Neuronal stem cell (in vitro differentiated cells): ENCODE results near the gene NPC2.
A peak's percentile ranks its signal among the peaks of the same experiment; 100 is the strongest.

Experiments
- DNase-seq: peaks from one replicate; pipeline ENCODE4 v3.0.0-alpha.2; 2013; ENCODE audit warnings: low spot score
- H2AFZ ChIP-seq: one replicate; pipeline ENCODE4 v1.6.1; 2013; ENCODE audit warnings: mild to moderate bottlenecking, low read length, inconsistent platforms
- H2AK5ac ChIP-seq: 2 replicates; pipeline ENCODE4 v1.6.1; 2013; ENCODE audit warnings: low read depth, mild to moderate bottlenecking, inconsistent platforms, low read length, moderate library complexity, mixed read lengths
- H2BK120ac ChIP-seq: 2 replicates; pipeline ENCODE4 v1.6.1; 2013; ENCODE audit warnings: low read depth, mild to moderate bottlenecking, inconsistent platforms, low read length, moderate library complexity, mixed read lengths
- H2BK12ac ChIP-seq: one replicate; pipeline ENCODE4 v1.6.1; 2013; ENCODE audit warnings: low read length, inconsistent platforms
- H2BK15ac ChIP-seq: 2 replicates; pipeline ENCODE4 v1.6.1; 2013; ENCODE audit warnings: mild to moderate bottlenecking, low read length, inconsistent platforms, mixed read lengths
- H2BK5ac ChIP-seq: one replicate; pipeline ENCODE4 v1.6.1; 2013; ENCODE audit warnings: inconsistent platforms, mild to moderate bottlenecking, low read length, moderate library complexity
- H3K14ac ChIP-seq: one replicate; pipeline ENCODE4 v1.6.1; 2013; ENCODE audit warnings: low read length, inconsistent platforms
- H3K18ac ChIP-seq: 2 replicates; pipeline ENCODE4 v1.6.1; 2013; ENCODE audit warnings: low read length, inconsistent platforms
- H3K23ac ChIP-seq: 2 replicates; pipeline ENCODE4 v1.6.1; 2013; ENCODE audit warnings: low read depth, mild to moderate bottlenecking, mixed read lengths, low read length, inconsistent platforms; ENCODE audit not compliant: poor library complexity
- H3K27ac ChIP-seq: replicated peaks from 3 replicates; pipeline ENCODE4 v1.5.1; 2013; ENCODE audit warnings: low read length, inconsistent platforms
- H3K27me3 ChIP-seq, 3 experiments: 2 replicates each; pipeline ENCODE4 v1.6.1; 2013; ENCODE audit warnings: low read length in 3 of 3, mild to moderate bottlenecking in 2 of 3, inconsistent platforms in 1 of 3, low read depth in 1 of 3, mixed read lengths in 1 of 3, moderate library complexity in 1 of 3; ENCODE audit not compliant: control insufficient read depth in 3 of 3, insufficient read depth in 3 of 3
- H3K36me3 ChIP-seq, 2 donors: replicated peaks in 1 of 2; 2 replicates each; pipeline ENCODE4 v1.6.1; 2013; ENCODE audit warnings: low read length in 2 of 2; ENCODE audit not compliant: control insufficient read depth in 2 of 2, insufficient read depth in 2 of 2
- H3K4ac ChIP-seq: 2 replicates; pipeline ENCODE4 v1.6.1; 2013; ENCODE audit warnings: inconsistent platforms, mild to moderate bottlenecking, low read length, moderate library complexity
- H3K4me1 ChIP-seq, 2 donors: 1 replicate in 1 of 2; 2 replicates in 1 of 2; pipeline ENCODE4 v1.6.1; 2013; ENCODE audit warnings: low read length in 2 of 2, low read depth in 1 of 2; ENCODE audit not compliant: control insufficient read depth in 2 of 2, insufficient read depth in 1 of 2
- H3K4me2 ChIP-seq: one replicate; pipeline ENCODE4 v1.6.1; 2013; ENCODE audit warnings: mild to moderate bottlenecking, low read length, inconsistent platforms; ENCODE audit not compliant: insufficient read depth, poor library complexity, severe bottlenecking
- H3K4me3 ChIP-seq, 2 donors: 2 replicates each; pipeline ENCODE4 v1.5.1; 2013; ENCODE audit warnings: low read length in 2 of 2, mild to moderate bottlenecking in 2 of 2, inconsistent platforms in 1 of 2, moderate library complexity in 1 of 2
- H3K79me1 ChIP-seq: one replicate; pipeline ENCODE4 v1.6.1; 2013; ENCODE audit warnings: low read depth, mild to moderate bottlenecking, inconsistent platforms, low read length, moderate library complexity
- H3K9ac ChIP-seq: one replicate; pipeline ENCODE4 v1.6.1; 2013; ENCODE audit warnings: mild to moderate bottlenecking, low read depth, low read length, inconsistent platforms; ENCODE audit not compliant: poor library complexity
- H3K9me3 ChIP-seq, 2 donors: replicated peaks in 1 of 2; 2 replicates each; pipeline versions ENCODE3 to v1.6.1; 2013; ENCODE audit warnings: low read length in 2 of 2, mild to moderate bottlenecking in 2 of 2, inconsistent platforms in 1 of 2, low read depth in 1 of 2, mixed read lengths in 1 of 2, moderate library complexity in 1 of 2; ENCODE audit not compliant: control insufficient read depth in 2 of 2, insufficient read depth in 1 of 2
- H4K8ac ChIP-seq: one replicate; pipeline ENCODE4 v1.6.1; 2013; ENCODE audit warnings: low read depth, mild to moderate bottlenecking, inconsistent platforms, low read length, moderate library complexity
- H4K91ac ChIP-seq: one replicate; pipeline ENCODE4 v1.6.1; 2013; ENCODE audit warnings: low read length, low read depth, mild to moderate bottlenecking, inconsistent platforms; ENCODE audit not compliant: poor library complexity
- WGBS, 2 donors: extraction: QIAGEN DNeasy Blood & Tissue Kit; methylation state at CpG; one replicate each; pipeline ENCODE4 v1.1.7; 2013; ENCODE audit warnings: missing lambda C conversion rate in 2 of 2, mixed read lengths in 1 of 2; ENCODE audit not compliant: insufficient read length in 2 of 2, insufficient replicate concordance in 1 of 2; ENCODE audit errors: extremely low coverage in 2 of 2; 5-methylcytosine and 5-hydroxymethylcytosine counted together

Gene NPC2

DNA sequence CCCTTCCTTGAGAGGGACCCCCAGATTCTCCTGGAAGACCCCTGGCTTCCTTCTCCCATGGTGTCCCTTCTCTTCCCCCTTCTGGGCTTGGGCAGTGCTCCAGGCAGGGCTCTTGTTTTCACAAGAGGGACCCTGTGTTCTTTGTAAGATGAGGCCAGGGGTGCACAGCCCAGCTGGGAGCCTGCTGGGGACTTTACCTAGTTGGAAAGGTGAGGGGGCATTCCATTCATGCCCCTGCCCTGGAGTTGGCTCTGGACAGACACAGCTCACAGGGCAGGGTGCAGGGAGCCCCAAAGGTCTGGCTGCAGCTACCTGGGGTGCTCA is 31.7 kb upstream of the NPC2 start:
- H2BK120ac ChIP-seq = peak overlapping the region; percentile 38
- no peak overlapping the region for H4K91ac ChIP-seq
- H3K4me3 ChIP-seq = no peak overlapping the region
- H2BK15ac ChIP-seq = peak overlapping the region; percentile 12
- no peak for DNase-seq
- no peak overlapping the region for H2BK12ac ChIP-seq
- no peak overlapping the region for H3K9ac ChIP-seq
- H4K8ac ChIP-seq = peak overlapping the region; percentile 44
- peak overlapping the region; percentile 73 for H3K18ac ChIP-seq
- H3K27ac ChIP-seq = no peak overlapping the region
- peak overlapping the region; percentile 9 for H2BK5ac ChIP-seq
- no peak overlapping the region for H3K23ac ChIP-seq
- H3K4ac ChIP-seq = no peak overlapping the region
- H3K4me1 ChIP-seq = peaks cover 0 to 24% of the 10 kb centered on the region in 2 donors
- H2AK5ac ChIP-seq = peak overlapping the region; percentile 8
- no peak overlapping the region for H3K14ac ChIP-seq
- H3K4me2 ChIP-seq = no peak overlapping the region
- H3K36me3 ChIP-seq = no peaks in the 10 kb centered on the region
- no peak overlapping the region for H2AFZ ChIP-seq
- H3K9me3 ChIP-seq = no peaks in the 10 kb centered on the region
- H3K79me1 ChIP-seq = no peaks in the 10 kb centered on the region
- H3K27me3 ChIP-seq = peaks cover 0 to 26% (median 0%) of the 10 kb centered on the region in 3 experiments

DNA sequence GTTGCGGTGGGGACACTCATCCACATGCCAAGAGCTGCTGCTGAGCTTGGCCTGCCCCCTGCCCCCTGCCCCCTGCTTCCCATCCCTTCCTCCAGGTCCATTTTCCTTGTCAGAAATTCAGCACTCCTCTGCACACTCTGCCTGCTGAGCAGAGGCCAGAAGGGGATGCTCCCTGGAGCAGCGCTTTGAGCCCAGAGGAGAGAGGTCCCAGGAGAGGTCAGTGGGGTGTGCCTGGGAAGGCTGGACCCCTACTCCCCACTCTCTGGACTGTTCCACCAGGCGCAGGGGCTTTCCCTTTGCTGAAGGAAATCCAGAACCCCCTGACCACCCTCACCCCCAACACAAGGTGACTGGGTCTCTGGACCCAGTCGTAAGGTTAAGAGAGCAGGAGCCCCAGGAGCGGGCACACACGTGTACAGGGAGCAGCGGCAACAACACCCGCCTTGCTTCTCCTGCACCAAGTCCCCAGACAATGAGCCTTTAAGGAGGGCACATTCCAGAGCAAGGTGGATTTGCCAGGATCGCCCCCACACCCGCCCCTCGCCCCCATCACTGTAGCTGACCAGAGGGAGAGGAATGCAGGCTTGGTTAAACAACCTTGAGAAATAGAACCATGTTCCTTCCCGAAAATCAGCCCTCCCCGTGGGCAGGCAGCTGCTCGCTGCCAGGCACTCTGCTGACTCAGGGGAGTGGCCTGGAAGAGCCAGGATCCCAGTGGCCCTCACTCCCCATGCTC is 31.1 kb upstream of the NPC2 start:
- Histone ChIP-seq H2BK12ac (no peak overlapping the region), H3K27me3 (peaks cover 0 to 26% (median 0%) of the 10 kb centered on the region in 3 experiments), H3K9ac (no peak overlapping the region), H3K23ac (no peak overlapping the region), H2BK120ac (peak overlapping the region; percentile 38), H3K4ac (peak overlapping the region; percentile 67), H3K14ac (no peak overlapping the region), H3K4me2 (no peak overlapping the region), H3K9me3 (no peaks in the 10 kb centered on the region), H4K8ac (no peak overlapping the region), H3K4me1 (peaks cover 0 to 25% of the 10 kb centered on the region in 2 donors), H2BK15ac (peak overlapping the region; percentile 17), H2AFZ (no peak overlapping the region), H3K4me3 (no peak overlapping the region), H2AK5ac (peak overlapping the region; percentile 87), H3K79me1 (no peaks in the 10 kb centered on the region), H3K18ac (peak overlapping the region; percentile 73), H3K27ac (no peak overlapping the region), H3K36me3 (no peaks in the 10 kb centered on the region), H2BK5ac (peak overlapping the region; percentile 40), H4K91ac (peak overlapping the region; percentile 25)
- DNase-seq = no peak
- no CpG with 5 or more reads among the region's 14 CpGs for WGBS, 2 donors

DNA sequence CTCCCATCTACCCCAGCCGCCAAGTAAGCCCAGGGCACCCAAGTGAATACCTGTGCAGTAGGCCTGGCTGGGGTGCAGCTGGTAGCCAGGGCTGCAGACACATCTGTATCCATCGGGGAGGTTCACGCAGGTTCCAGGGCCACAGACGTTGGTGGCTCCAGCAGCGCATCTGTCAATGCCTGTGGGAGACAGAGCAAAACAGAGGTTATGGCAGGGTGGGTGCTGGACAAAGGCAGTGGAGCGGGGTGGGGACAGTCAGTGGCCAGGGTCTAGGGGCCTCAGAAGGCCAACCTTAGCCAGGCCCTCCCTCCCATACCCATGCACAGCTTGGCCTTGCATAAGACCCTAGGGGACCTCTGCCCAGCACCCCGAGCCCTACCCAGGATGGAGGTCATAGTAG is 29.6 kb upstream of the NPC2 start:
- WGBS, 2 donors = no CpG with 5 or more reads among the region's 7 CpGs
- no peak overlapping the region for H3K14ac ChIP-seq
- no peak overlapping the region for H3K23ac ChIP-seq
- H3K36me3 ChIP-seq = no peaks in the 10 kb centered on the region
- peak overlapping the region; percentile 14 for H3K9ac ChIP-seq
- H3K79me1 ChIP-seq = no peaks in the 10 kb centered on the region
- no peak overlapping the region for H3K4me2 ChIP-seq
- H2BK15ac ChIP-seq = no peak overlapping the region
- H3K18ac ChIP-seq = peak overlapping the region; percentile 58
- H3K9me3 ChIP-seq = no peaks in the 10 kb centered on the region
- H4K91ac ChIP-seq = no peak overlapping the region
- H3K4ac ChIP-seq = no peak overlapping the region
- H2BK12ac ChIP-seq = no peak overlapping the region
- H3K27me3 ChIP-seq = peaks cover 0 to 24% (median 0%) of the 10 kb centered on the region in 3 experiments
- H3K27ac ChIP-seq = no peak overlapping the region
- H2BK5ac ChIP-seq = no peak overlapping the region
- no peak overlapping the region for H2AFZ ChIP-seq
- peaks cover 0 to 25% of the 10 kb centered on the region in 2 donors for H3K4me1 ChIP-seq
- H4K8ac ChIP-seq = no peak overlapping the region
- no peak overlapping the region for H2BK120ac ChIP-seq
- no peak overlapping the region for H3K4me3 ChIP-seq
- H2AK5ac ChIP-seq = no peak overlapping the region
- no peak for DNase-seq

DNA sequence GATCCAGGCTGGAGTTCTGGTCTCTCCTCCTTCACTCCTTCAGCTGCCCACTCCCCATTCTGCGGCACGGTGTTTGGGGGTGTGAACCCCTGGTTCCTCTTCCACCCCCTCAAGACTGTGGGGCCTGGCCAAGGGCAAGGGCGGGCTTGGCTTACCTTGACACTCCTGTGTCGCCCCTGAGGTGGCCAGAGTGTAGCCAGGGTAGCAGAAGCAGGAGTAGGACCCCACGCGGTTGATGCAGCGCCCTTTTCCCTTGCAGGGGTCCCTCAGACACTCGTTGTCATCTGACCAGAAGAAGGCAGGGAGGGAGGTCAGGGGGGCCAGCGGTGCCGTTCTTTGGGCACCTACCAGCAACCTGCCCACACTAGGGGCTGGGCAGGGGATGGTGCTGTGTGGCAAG is 28.7 kb upstream of the NPC2 start:
- Histone ChIP-seq H2BK5ac (no peak overlapping the region), H2BK120ac (peak overlapping the region; percentile 28), H3K23ac (peak overlapping the region; percentile 65), H4K91ac (no peak overlapping the region), H2BK15ac (peak overlapping the region; percentile 81), H3K4me2 (no peak overlapping the region), H3K4ac (peak overlapping the region; percentile 41), H3K9me3 (no peaks in the 10 kb centered on the region), H4K8ac (no peak overlapping the region), H3K4me3 (no peak overlapping the region), H3K36me3 (no peaks in the 10 kb centered on the region), H2AFZ (no peak overlapping the region), H3K79me1 (no peaks in the 10 kb centered on the region), H3K14ac (peak overlapping the region; percentile 22), H2BK12ac (peak overlapping the region; percentile 52), H3K4me1 (peaks cover 2 to 28% of the 10 kb centered on the region in 2 donors), H3K9ac (no peak overlapping the region), H3K18ac (no peak overlapping the region), H3K27me3 (peaks cover 0 to 21% (median 0%) of the 10 kb centered on the region in 3 experiments), H3K27ac (no peak overlapping the region), H2AK5ac (peak overlapping the region; percentile 72)
- WGBS, 2 donors = no CpG with 5 or more reads among the region's 10 CpGs
- DNase-seq = no peak
